Smooth muscle cell of the coronary artery (primary cell): ENCODE results near the gene IRAK4. TPM values are rescaled to one million over a fixed set of nuclear protein-coding genes. Genes with fewer than 3 reads are reported as not detected.

ENCODE experiments used
- total RNA-seq: library from RNA; depleted of rRNA; stranded (reverse); fragments of >200 nt; gene quantifications from 2 replicates; pipeline ENCODE4 v1.2.3, GENCODE V29; 2014; ENCODE audit warnings: low replicate concordance

Gene IRAK4
- total RNA-seq: 9.0 and 12.0 TPM in 2 replicates

DNA sequence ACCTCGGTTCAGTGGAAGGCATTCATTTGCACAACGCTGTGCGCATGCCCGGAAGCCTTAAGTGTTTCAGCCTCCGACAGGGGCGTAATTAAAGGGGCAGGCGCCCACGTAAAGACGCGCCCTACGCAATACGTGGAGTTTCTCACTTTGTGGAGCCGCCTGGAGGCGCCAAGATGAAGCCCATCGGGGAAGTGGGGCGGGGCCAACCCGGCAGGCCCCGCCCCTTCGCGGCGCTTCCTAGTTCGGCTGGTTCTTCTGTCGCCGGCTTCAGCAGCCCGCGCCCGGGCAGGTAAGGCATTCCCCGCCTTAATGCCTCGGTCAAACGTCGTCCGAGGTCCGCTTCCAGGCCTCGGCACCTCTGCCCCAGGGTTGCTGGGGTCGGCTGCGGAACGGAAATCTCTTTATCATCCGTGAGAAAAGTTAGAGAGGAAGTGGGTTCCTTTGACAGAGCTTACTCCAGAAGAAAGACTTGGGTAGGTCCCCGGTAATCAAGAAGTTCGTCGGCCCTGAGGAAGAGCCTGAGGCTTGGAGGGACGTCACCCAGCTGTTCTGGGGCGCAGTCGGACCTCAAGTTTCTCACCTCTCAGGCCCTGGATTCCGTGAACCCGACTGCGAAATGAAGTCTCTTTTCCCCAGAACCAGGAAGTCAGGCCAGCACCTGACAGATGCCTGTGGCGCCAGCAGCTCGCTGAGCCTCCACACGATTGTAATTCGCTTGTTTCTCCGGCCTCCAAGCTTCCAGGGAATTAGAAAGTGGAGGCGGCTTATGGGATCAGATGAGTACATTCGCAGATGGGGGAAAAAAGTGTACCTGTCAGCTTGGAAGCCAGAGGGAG is at the start of gene IRAK4, which contains the start of gene PUS7L:
TSS of gene IRAK4 (plus strand) at position 224 of the 836 bp plus-strand sequence. CDS start 9,161 bp downstream, outside the sequence.
TSS of gene PUS7L (minus strand) at position 63 of the 836 bp plus-strand sequence. CDS start 3,545 bp downstream, outside the sequence.

DNA sequence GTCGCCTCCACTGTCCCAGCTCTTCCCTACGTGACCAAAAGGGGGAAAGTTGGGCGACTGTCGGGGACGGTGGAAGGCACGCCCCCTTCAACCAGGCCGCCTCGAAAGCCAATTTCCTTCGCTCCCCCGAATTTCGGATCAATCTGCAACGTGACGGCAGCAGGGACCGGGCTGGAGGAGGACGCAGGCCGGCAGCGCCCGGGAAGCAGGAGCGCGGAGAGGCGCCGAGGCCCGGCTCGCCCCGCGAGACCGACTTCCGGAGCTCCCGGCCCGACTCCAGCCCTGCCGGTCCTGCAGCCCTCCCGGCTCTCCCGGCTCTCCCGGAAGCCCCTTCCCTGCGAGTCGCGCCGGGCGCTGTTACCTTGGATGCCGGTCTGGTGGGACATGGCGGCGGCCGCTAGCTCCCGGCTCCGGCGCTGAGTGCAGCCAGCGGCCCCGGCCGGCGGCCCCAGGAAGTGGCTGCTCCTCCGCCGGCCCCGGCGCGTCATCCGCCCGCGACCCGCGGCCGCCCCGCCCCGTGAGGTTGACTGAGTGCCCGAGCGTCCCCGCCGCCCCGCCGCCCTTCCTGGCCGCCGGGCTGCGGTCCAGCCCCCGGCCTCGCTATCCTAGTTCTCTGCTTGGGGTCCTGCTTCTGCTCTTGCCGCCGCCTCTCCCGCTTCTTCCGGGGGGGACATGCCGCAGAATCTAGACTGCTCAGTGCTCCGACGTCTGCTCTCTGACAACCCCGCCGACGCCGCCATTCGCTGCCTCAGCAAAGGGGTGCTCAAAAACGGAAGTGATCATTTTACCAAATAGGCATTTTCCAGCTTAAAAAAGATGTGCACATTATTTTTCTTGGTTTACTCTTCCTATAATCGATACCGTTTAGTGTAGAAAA is 47.3 kb downstream of the IRAK4 start, which contains the start of gene TWF1:
TSS of gene TWF1 (minus strand) at position 458 of the 877 bp plus-strand sequence. CDS start at position 386, 72 bp downstream.

DNA sequence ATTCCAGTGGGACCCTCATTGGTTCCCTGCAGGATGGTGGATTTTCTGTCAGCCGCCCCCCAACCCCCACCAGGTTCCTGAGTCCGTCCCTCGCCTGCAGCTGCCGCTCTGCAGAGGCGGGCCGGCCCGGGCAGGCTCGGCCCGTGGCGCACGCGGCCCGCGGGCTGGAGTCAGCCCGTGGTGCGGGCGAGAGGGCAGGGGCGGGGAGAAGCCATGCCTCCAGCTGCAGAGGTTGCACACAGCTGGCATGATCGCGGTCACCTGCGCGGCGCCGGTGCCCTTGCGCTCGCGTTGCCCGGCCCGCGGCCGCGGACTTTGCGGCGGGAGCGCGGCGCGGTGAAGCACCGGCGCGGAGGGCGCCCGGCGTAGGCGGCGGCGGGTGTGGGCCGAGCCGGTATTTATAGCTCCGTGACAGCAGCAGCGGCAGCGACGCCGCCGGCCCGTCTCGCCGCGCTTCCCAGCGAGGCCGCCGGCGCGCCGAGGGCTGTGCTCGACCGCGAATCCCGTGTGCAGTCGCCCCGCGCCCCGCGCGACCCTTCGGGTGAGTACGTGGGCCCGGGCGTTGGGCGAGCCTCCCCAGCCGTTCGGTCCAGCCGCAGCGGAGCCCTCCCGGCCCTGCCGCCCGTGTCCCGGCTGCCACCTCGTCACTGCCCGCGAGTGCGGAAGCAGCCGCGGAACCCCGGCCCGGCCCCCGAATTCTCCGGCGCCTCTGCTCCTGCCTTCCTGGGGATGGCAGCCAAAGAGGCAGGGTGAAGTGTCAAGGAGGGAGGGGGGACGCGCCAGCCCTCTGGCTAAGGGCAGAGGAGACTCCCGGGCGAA is 77.1 kb downstream of the IRAK4 start, which contains the start of gene TMEM117:
TSS of gene TMEM117 (plus strand) at position 426 of the 819 bp plus-strand sequence.

Other genes with a start within 250 kb of the IRAK4 start
- not detected in 2 replicates for gene ADAMTS20, start 206.7 kb upstream of the IRAK4 start, total RNA-seq
- 11.3 and 17.7 TPM in 2 replicates for gene PUS7L, start 161 bp upstream of the IRAK4 start, total RNA-seq
- gene TWF1, start 47.4 kb downstream of the IRAK4 start, total RNA-seq: 34.0 and 111 TPM in 2 replicates
- 2.7 and 6.7 TPM in 2 replicates for gene TMEM117, start 77.1 kb downstream of the IRAK4 start, total RNA-seq